K562 (cell line): ENCODE results near the gene BNIP2. TPM values are rescaled to one million over a fixed set of nuclear protein-coding genes. Genes with fewer than 3 reads are reported as not detected.
A peak's percentile ranks its signal among the peaks of the same experiment; 100 is the strongest.

Experiments
- CEBPB ChIP-seq: fragments of 450-650 bp; IDR thresholded peaks from 2 replicates; pipeline ENCODE4 v1.6.1; 2016; ENCODE audit warnings: missing genetic modification characterization, missing compliant biosample characterization
- LEF1 ChIP-seq: fragments of 450-650 bp; IDR thresholded peaks from 2 replicates; pipeline ENCODE4 v1.6.1; 2016; ENCODE audit warnings: mild to moderate bottlenecking
- RBFOX2 ChIP-seq: fragments of 200-400 bp; formaldehyde crosslinking; IDR thresholded peaks from 2 replicates; pipeline ENCODE4 v1.6.1; 2017; ENCODE audit warnings: low read depth, mild to moderate bottlenecking, low read length, moderate library complexity
- ZNF316 ChIP-seq: fragments of 450-650 bp; IDR thresholded peaks from 2 replicates; pipeline ENCODE4 v1.6.1; 2016
- polyA plus RNA-seq, 8 experiments: library from polyadenylated mRNA; depleted of rRNA in 4 of 8; stranded (reverse) in 5 of 8; unstranded in 3 of 8; fragments of >200 nt; fragmentation: Nextera tagmentation in 2 of 8; fragmentation: Illumina TruSeq in 1 of 8; extraction: Ambion mirVana in 2 of 8; extraction: Trizol in 1 of 8; gene quantifications; 2 replicates each; pipeline versions ENCODE4 v1.2.1 to v1.2.3, GENCODE V29; 2011 to 2014; ENCODE audit warnings: inconsistent platforms in 1 of 8, missing spikeins in 1 of 8
- total RNA-seq, 7 experiments: library from RNA; depleted of rRNA in 6 of 7; stranded (reverse); fragments of >200 nt in 6 of 7; fragmentation: Illumina TruSeq in 2 of 7; extraction: Trizol in 2 of 7; gene quantifications; 2 replicates each; pipeline versions ENCODE4 v1.2.1 to v1.2.3, GENCODE V29; 2011 to 2021; ENCODE audit warnings: low replicate concordance in 1 of 7
- TF ChIP-seq, protein P1 (sequence below), 2 experiments: fragments of 450-650 bp in 1 of 2; sonication (generic) in 1 of 2; formaldehyde crosslinking in 1 of 2; IDR thresholded peaks; 2 replicates each; pipeline versions ENCODE4 v1.7.1 to v1.9.0; 2016 to 2022; ENCODE audit warnings: inconsistent platforms in 1 of 2, mild to moderate bottlenecking in 1 of 2, missing genetic modification reagents in 1 of 2
- TF ChIP-seq, protein P2 (sequence below): fragments of 250-450 bp; sonication (Bioruptor Pico); IDR thresholded peaks from 2 replicates; pipeline ENCODE4 v1.8.0; 2022; ENCODE audit warnings: inconsistent platforms, mild to moderate bottlenecking, moderate library complexity, borderline replicate concordance

BNIP2 gene
- total and polyA plus RNA-seq, 9 of the 15 experiments (the other 6 are each of a cell fraction or from before 2014, with no cell fraction given), result 19.6 to 88.0 (median 52.5) TPM

DNA sequence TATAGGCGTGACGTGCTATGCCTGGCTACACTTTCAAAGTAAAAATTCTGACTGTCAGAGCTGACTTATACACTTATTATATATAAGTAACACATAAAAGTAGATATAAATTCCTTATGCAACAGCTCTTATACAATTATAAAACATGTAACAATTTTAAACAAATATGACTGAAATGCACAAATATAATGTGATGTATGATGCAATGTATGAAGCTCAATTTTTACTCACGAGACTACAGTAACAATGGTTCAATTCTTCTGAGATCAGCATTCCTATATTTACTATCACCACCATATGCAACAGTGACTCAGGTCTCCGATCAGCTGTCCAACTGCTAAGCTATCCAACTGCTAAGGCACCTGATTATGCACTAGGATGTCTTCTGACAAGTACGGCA is 8.2 kb downstream of the BNIP2 start (continued):
- TF ChIP-seq, protein P1, sequence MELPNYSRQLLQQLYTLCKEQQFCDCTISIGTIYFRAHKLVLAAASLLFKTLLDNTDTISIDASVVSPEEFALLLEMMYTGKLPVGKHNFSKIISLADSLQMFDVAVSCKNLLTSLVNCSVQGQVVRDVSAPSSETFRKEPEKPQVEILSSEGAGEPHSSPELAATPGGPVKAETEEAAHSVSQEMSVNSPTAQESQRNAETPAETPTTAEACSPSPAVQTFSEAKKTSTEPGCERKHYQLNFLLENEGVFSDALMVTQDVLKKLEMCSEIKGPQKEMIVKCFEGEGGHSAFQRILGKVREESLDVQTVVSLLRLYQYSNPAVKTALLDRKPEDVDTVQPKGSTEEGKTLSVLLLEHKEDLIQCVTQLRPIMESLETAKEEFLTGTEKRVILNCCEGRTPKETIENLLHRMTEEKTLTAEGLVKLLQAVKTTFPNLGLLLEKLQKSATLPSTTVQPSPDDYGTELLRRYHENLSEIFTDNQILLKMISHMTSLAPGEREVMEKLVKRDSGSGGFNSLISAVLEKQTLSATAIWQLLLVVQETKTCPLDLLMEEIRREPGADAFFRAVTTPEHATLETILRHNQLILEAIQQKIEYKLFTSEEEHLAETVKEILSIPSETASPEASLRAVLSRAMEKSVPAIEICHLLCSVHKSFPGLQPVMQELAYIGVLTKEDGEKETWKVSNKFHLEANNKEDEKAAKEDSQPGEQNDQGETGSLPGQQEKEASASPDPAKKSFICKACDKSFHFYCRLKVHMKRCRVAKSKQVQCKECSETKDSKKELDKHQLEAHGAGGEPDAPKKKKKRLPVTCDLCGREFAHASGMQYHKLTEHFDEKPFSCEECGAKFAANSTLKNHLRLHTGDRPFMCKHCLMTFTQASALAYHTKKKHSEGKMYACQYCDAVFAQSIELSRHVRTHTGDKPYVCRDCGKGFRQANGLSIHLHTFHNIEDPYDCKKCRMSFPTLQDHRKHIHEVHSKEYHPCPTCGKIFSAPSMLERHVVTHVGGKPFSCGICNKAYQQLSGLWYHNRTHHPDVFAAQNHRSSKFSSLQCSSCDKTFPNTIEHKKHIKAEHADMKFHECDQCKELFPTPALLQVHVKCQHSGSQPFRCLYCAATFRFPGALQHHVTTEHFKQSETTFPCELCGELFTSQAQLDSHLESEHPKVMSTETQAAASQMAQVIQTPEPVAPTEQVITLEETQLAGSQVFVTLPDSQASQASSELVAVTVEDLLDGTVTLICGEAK (IDR thresholded peaks at IDR 0.05), result no peak
- TF ChIP-seq, protein P1 (CRISPR knock-in tag; IDR thresholded peaks at IDR 0.05), result no peak
- TF ChIP-seq, protein P2, sequence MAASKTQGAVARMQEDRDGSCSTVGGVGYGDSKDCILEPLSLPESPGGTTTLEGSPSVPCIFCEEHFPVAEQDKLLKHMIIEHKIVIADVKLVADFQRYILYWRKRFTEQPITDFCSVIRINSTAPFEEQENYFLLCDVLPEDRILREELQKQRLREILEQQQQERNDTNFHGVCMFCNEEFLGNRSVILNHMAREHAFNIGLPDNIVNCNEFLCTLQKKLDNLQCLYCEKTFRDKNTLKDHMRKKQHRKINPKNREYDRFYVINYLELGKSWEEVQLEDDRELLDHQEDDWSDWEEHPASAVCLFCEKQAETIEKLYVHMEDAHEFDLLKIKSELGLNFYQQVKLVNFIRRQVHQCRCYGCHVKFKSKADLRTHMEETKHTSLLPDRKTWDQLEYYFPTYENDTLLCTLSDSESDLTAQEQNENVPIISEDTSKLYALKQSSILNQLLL, result no peak
- TF ChIP-seq LEF1 (no peak), ZNF316 (no peak), CEBPB (tag) (peak; percentile 27; the same call in 1 of the 2 replicates), RBFOX2 (0 out of 2 replicates have a peak, but pooled peaks have one; percentile 29)
